ENCODE measurements around the gene KRT9. TPM values are rescaled to one million over a fixed set of nuclear protein-coding genes. Genes with fewer than 3 reads are reported as not detected.

Gene KRT9
- polyA plus RNA-seq, 2 of the 4 experiments (the other 2 are of a cell fraction): not detected

GRCh38 chr17:41553987-41554680 lies 17.7 kb downstream of the KRT9 start:
- TF ChIP-seq RNF2 (IDR thresholded peaks at IDR 0.05; ENCODE audit: borderline replicate concordance, low read depth): no peak
- TF ChIP-seq EP300 (IDR thresholded peaks at IDR 0.05): no peak
- no peak for TF ChIP-seq NFE2L2 (conservative IDR thresholded peaks at IDR 0.05; ENCODE audit: low read length)
- no peak for TF ChIP-seq ZSCAN20 (CRISPR knock-in tag; IDR thresholded peaks at IDR 0.05)
- no peak for TF ChIP-seq REST (IDR thresholded peaks at IDR 0.05)
- no peak for TF ChIP-seq CHD2 (IDR thresholded peaks at IDR 0.05; ENCODE audit: low read length, partially characterized antibody)
- no peak for ATAC-seq
- ChIA-PET POLR2A (no interaction called here), CTCF (interaction anchor here (1.2 to 15.8 kb wide), 10 partner anchors 12 to 939 kb away, joined by 3 to 533 read pairs (median 113); partner anchors contain the start of gene KRT9)
- Histone ChIP-seq H3K4me2 (no peak overlapping the region), H3K27ac (no peak overlapping the region), H3K4me3 (no peak overlapping the region), H3K9me3 (no peaks in the 10 kb centered on the region), H3K4me1 (peaks cover 15% of the 10 kb centered on the region)
- WGBS (ENCODE audit: missing lambda C conversion rate): 71% methylated on average over 8 of the region's 8 CpGs
- no peak for DNase-seq (ENCODE audit: low read depth in 1 of 2, low spot score in 1 of 2)
- peak; percentile 65 for FAIRE-seq

DNA sequence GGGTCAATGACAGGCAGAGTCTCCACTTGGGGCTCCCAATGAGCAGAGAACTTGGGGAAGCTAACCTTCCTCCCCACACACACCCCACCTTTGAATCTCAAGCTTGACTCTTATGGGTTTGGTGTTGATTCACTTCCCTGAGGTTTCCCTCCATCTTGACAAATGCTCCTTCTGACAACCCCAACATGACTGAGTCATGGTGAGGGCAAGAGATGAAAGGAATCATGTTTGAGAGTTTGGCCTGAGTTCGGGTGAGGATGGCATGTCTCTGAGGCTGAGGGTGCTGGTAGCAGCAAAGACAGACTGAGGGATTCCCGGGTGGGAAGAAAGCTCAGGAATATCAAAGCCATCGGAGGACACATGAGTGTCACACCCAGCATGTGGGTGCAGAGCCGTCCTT lies 18.7 kb downstream of the KRT9 start:
- Histone ChIP-seq H3K9me3 (no peaks in the 10 kb centered on the region), H3K4me2 (no peak overlapping the region), H3K4me1 (peaks cover 23% of the 10 kb centered on the region), H3K27ac (no peak overlapping the region), H3K4me3 (no peak overlapping the region)
- ATAC-seq (no peak), DNase-seq (ENCODE audit: low read depth in 1 of 2, low spot score in 1 of 2) (no peak), FAIRE-seq (no peak)
- POLR2A ChIA-PET: no interaction called here
- WGBS (ENCODE audit: missing lambda C conversion rate): 65% methylated on average over 4 of the region's 4 CpGs
- CTCF ChIA-PET: interaction anchor here (0.6 to 15.8 kb wide), 11 partner anchors 13 to 938 kb away, joined by 3 to 533 read pairs (median 43); partner anchors contain the start of gene KRT9
- TF ChIP-seq, protein P1, sequence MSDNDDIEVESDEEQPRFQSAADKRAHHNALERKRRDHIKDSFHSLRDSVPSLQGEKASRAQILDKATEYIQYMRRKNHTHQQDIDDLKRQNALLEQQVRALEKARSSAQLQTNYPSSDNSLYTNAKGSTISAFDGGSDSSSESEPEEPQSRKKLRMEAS (IDR thresholded peaks at IDR 0.05): no peak
- TF ChIP-seq, protein P2, sequence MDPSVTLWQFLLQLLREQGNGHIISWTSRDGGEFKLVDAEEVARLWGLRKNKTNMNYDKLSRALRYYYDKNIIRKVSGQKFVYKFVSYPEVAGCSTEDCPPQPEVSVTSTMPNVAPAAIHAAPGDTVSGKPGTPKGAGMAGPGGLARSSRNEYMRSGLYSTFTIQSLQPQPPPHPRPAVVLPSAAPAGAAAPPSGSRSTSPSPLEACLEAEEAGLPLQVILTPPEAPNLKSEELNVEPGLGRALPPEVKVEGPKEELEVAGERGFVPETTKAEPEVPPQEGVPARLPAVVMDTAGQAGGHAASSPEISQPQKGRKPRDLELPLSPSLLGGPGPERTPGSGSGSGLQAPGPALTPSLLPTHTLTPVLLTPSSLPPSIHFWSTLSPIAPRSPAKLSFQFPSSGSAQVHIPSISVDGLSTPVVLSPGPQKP (IDR thresholded peaks at IDR 0.05; ENCODE audit: low read depth, low read length): no peak
- no peak for TF ChIP-seq BCL3 (IDR thresholded peaks at IDR 0.05)
- no peak for TF ChIP-seq ZSCAN20 (CRISPR knock-in tag; IDR thresholded peaks at IDR 0.05)
- no peak for TF ChIP-seq TFCP2L1 (CRISPR knock-in tag; IDR thresholded peaks at IDR 0.05)
- no peak for TF ChIP-seq SREBF2 (IDR thresholded peaks at IDR 0.05)
- TF ChIP-seq CHD4 (IDR thresholded peaks at IDR 0.05; ENCODE audit: borderline replicate concordance): no peak
- TF ChIP-seq ZFP36 (IDR thresholded peaks at IDR 0.05; ENCODE audit: borderline replicate concordance, partially characterized antibody): no peak
- no peak for TF ChIP-seq MYC (IDR thresholded peaks at IDR 0.05; ENCODE audit: borderline replicate concordance, low read length)
- no peak for TF ChIP-seq CBX2 (IDR thresholded peaks at IDR 0.05; ENCODE audit: borderline replicate concordance, low read depth)
- no peak for TF ChIP-seq RAD21 (conservative IDR thresholded peaks at IDR 0.05 in 1 of 2, IDR thresholded peaks at IDR 0.05 in 1 of 2)
- no peak for TF ChIP-seq MAZ (IDR thresholded peaks at IDR 0.05; ENCODE audit: borderline replicate concordance, low read depth, low read length)
- no peak for TF ChIP-seq HEYL (CRISPR knock-in tag; IDR thresholded peaks at IDR 0.05)
- TF ChIP-seq ATOH8 (CRISPR knock-in tag; IDR thresholded peaks at IDR 0.05; ENCODE audit: low read depth): no peak
- no peak for TF ChIP-seq GATA3 (IDR thresholded peaks at IDR 0.05; ENCODE audit: borderline replicate concordance)

All from A549 (cell line).